Lower lobe of right lung (tissue), 2 donors: ENCODE data around the gene TMEM175. TPM values are rescaled to one million over a fixed set of nuclear protein-coding genes. Genes with fewer than 3 reads are reported as not detected.

Experiments used
- ATAC-seq, 2 donors: fragments of 200-7000 bp; cut with Tn5 transposase; one replicate each; pipeline ENCODE4 v1.9.1; 2020 to 2022; ENCODE audit warnings: mild to moderate bottlenecking in 2 of 2, moderate library complexity in 2 of 2
- DNase-seq: peaks from one replicate; pipeline ENCODE4 v3.0.0-alpha.2; 2020
- H3K27ac ChIP-seq: fragments of 200-600 bp; one replicate; pipeline ENCODE4 v1.8.0; 2022
- H3K27me3 ChIP-seq: fragments of 200-600 bp; one replicate; pipeline ENCODE4 v1.8.0; 2022; ENCODE audit warnings: low read depth
- H3K36me3 ChIP-seq: fragments of 200-600 bp; one replicate; pipeline ENCODE4 v1.8.0; 2022; ENCODE audit warnings: mild to moderate bottlenecking
- H3K4me1 ChIP-seq: fragments of 200-600 bp; one replicate; pipeline ENCODE4 v1.8.0; 2022
- H3K4me3 ChIP-seq: fragments of 200-600 bp; one replicate; pipeline ENCODE4 v1.8.0; 2022; ENCODE audit warnings: mild to moderate bottlenecking
- H3K9me3 ChIP-seq: fragments of 200-600 bp; one replicate; pipeline ENCODE4 v1.8.0; 2022
- CTCF ChIP-seq: fragments of 200-600 bp; IDR thresholded peaks from one replicate; pipeline ENCODE4 v1.8.0; 2022; ENCODE audit warnings: antibody characterized with exemption, mild to moderate bottlenecking
- intact Hi-C: fragments of 100-400 bp; cut with DNase I; formaldehyde crosslinking; loops from one replicate; pipeline ENCODE4 v1.11.0; 2022
- long read RNA-seq: library from polyadenylated mRNA; unstranded; transcript quantifications from one replicate; pipeline ENCODE4 v2.0.0, GENCODE V29; 2021
- total RNA-seq: library from RNA; stranded (reverse); fragmentation: NEBNext Ultra II Directional; extraction: Animal tissue kit (Norgen Biotek cat#: 25700); gene quantifications from one replicate; pipeline ENCODE4 v1.2.1, GENCODE V29; 2021
- donor health status: DM: no; HTN: yes; CAD: no; lungs with severe emphysema.

Gene TMEM175
- total RNA-seq = 45.3 TPM
- long read RNA-seq, transcript TMEM175-201 (11 exons, 1,860 nt) = major isoform, 20 of 94 reads
- long read RNA-seq, transcript TMEM175-202 (11 exons, 2,236 nt) = minor isoform, 18 of 94 reads
- long read RNA-seq, transcript TMEM175-212 (9 exons, 1,399 nt) = minor isoform, 11 of 94 reads
- long read RNA-seq, partial matches to known transcripts = 8 of 94 reads
- long read RNA-seq, other reads (novel, unspliced or antisense) = 36 of 94 reads

- peak; percentile 98 to 99 for ATAC-seq
- peaks cover 32% of the 10 kb centered on the region for H3K4me1 ChIP-seq
- intact Hi-C loops = no loop called here
- peak; percentile 97 for DNase-seq
- no peaks in the 10 kb centered on the region for H3K9me3 ChIP-seq
- no peaks in the 10 kb centered on the region for H3K36me3 ChIP-seq
- peak within 1 kb of the TSS; percentile 97 for H3K4me3 ChIP-seq
- no peak for TF ChIP-seq CTCF
- no peaks in the 10 kb centered on the region for H3K27me3 ChIP-seq
- peak within 1 kb of the TSS; percentile 96 for H3K27ac ChIP-seq
Measured at GRCh38 chr4:931960-932712, at the start of gene TMEM175, which contains the start of gene GAK. TSS of gene TMEM175 (plus strand) at chr4:932460. CDS start at chr4:947740, 15,280 bp downstream. TSS of gene GAK (minus strand) at chr4:932316. CDS start at chr4:932187, 129 bp downstream.

- DNase-seq = no peak
- H3K27ac ChIP-seq = no peak overlapping the region
- TF ChIP-seq CTCF = no peak
- peaks cover 90% of the 10 kb centered on the region for H3K36me3 ChIP-seq
- ATAC-seq = no peak
- no peak overlapping the region for H3K4me3 ChIP-seq
- no peaks in the 10 kb centered on the region for H3K27me3 ChIP-seq
- no peaks in the 10 kb centered on the region for H3K9me3 ChIP-seq
- no peaks in the 10 kb centered on the region for H3K4me1 ChIP-seq
- intact Hi-C loops = no loop called here
Measured at GRCh38 chr4:882646-883045, 49.6 kb upstream of the TMEM175 start.

- no peak overlapping the region for H3K27ac ChIP-seq
- H3K4me1 ChIP-seq = no peaks in the 10 kb centered on the region
- H3K4me3 ChIP-seq = no peak overlapping the region
- no peaks in the 10 kb centered on the region for H3K9me3 ChIP-seq
- ATAC-seq (no peak), DNase-seq (no peak)
- H3K36me3 ChIP-seq = peaks cover 89% of the 10 kb centered on the region
- no peak for TF ChIP-seq CTCF
- intact Hi-C loops = no loop called here
- H3K27me3 ChIP-seq = no peaks in the 10 kb centered on the region
Measured at GRCh38 chr4:883377-884095, 48.7 kb upstream of the TMEM175 start.

- Histone ChIP-seq H3K27me3 (no peaks in the 10 kb centered on the region), H3K4me3 (no peak overlapping the region), H3K27ac (no peak overlapping the region), H3K9me3 (no peaks in the 10 kb centered on the region), H3K4me1 (no peaks in the 10 kb centered on the region), H3K36me3 (peaks cover 89% of the 10 kb centered on the region)
- intact Hi-C loops = no loop called here
- DNase-seq (no peak), ATAC-seq (no peak)
- no peak for TF ChIP-seq CTCF
Measured at GRCh38 chr4:884259-884658, 48.0 kb upstream of the TMEM175 start.

- Histone ChIP-seq H3K36me3 (peaks cover 89% of the 10 kb centered on the region), H3K4me3 (no peak overlapping the region), H3K4me1 (no peaks in the 10 kb centered on the region), H3K27ac (no peak overlapping the region), H3K27me3 (no peaks in the 10 kb centered on the region), H3K9me3 (no peaks in the 10 kb centered on the region)
- ATAC-seq = no peak
- TF ChIP-seq CTCF = no peak
- intact Hi-C loops = no loop called here
- DNase-seq = no peak
Measured at GRCh38 chr4:884896-885295, 47.4 kb upstream of the TMEM175 start.
